NCI-H2107 treated with DMSO at 0.1 percent for 48 hours (cell line): Measurements from ENCODE around the gene PDZRN3.

Experiments
- DNase-seq: peaks from one replicate; lab custom pipeline; 2025; ENCODE audit not compliant: unreplicated experiment; lab: John Stamatoyannopoulos, UW

PDZRN3 gene

DNA sequence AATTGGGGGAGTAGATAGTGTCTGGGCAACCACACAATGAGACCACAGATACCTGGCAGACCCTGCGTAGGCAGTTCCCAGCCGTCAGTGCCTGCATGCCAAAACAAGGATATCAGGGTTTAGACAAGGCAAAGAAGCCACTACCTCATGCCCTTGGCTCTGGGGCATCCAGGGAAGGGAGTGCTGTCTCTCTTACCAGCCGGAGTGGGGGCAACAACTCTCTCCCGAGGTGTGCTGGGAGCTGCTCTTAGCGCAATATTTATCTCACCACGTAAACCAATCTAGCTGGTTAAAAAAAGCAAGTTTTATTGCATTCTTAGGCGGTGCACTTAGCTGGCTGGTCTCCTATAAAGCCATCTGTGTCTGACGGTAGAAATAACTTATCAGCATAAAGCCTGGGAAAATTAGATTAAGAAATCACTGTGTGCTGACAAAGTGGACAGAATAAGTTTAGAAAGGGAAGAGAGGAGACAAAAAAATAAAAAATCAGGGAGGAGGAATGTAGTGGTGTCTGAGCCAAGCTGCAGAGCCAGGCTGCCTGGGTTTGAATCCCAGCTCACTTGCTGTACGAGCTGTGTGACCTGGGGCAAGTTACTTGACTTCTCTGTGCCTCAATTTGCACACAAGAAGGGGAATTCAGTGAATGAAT, 273.2 kb downstream of the PDZRN3 start:
- no peak for DNase-seq

DNA sequence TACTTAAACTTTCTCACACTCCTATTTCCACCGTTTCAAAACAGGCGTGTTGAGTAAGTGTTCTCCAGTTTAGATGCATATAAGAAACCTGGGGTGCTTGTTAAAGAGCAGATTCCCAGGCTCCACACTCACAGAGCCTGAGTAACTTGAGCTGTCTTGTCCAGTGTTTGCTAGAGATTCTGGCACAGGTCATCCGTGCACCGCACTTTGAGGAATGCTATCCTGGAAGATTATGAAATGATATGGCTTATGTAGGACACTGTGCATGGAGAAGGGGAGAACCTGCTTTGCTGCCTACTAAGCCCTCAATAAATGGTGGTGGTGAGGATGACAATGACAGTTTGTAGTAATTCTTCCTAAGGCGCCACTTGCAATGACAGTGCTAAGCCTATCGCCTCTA, 273.7 kb downstream of the PDZRN3 start:
- DNase-seq, result no peak

DNA sequence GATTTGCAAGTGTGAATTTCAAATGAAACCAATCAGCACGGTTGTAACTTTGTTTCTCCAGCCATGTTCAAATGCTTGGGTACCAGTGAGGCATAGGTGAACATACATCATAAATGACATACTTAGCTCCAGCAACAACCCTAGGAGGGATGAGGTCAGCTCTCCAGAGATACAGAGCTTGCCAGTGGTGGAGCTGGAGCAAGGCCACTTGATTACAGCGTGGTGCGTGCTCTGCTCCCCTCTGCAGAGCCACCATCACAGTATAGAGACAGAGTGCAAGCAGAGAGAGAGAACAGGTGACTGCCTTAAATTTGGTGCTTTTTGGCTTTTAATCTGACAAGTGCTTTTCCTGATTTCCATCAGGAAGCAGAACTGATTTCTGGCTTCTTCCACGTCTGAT, 275.1 kb downstream of the PDZRN3 start:
- no peak for DNase-seq

DNA sequence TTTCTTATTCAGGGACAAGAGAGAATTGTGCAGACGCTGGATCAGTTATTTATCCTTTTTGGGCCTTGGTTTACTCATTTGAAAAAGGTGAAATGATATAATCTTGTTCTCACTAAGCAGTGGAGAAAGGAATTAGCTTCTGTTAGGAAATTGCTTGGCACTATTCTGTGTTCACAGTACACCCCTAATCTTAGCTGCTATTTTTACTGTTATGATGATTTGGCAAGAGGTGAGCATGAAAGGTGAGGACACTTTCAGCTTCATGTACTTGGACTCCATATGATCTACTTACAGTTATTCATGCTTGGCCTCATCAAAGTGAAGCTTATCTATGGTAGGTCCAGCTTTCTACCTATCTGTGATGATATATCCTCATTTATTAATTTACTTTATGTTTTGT, 282.7 kb downstream of the PDZRN3 start:
- no peak for DNase-seq

DNA sequence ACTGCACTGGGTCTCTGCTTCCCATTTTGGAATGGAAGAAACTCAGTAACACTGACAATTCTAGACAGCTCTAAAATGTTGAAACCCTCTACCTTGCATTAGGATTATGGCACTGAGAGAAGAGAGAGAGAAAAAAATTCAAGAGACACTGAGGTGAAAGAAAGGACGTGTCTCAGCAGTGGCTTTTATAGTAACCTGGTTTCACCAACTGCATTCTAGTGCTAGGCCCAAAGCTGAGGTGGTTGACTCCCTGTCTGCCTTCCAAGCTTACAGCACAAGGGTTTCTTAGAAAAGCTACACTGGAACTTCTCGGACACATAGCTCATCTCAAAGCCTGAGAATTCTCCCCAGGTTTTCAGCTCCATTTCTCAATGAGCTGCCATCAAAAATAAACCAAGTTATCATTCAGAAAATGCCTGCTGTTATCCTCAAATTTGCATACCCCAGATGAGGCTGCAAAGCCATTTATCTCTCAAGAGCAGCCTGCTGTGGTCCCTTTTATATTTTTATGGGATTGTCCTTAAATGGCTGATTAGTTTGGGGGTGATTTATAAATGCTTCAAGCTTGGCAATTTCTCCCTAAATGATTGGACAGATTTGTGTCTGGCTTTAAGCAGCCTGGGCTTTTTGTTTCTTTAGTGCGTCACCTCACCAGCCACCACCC, 283.3 kb downstream of the PDZRN3 start:
- no peak for DNase-seq

DNA sequence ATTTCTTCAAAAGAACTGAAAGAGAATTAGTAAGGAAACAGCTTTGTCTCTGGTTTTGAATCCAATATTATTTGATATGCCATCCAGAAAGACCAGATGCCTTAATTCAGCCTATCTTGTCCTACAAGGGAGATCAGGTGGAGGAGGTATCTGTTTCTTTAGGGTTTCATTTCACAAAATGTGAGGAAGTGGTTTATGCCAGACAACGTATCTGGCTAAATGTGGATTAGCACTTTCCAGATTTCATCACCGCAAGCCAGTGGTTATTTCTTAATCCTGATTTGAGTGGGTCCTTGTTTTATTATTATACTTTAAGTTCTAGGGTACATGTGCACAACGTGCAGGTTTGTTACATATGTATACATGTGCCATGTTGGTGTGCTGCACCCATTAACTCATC, 292.2 kb downstream of the PDZRN3 start:
- no peak for DNase-seq
